GM12872 (cell line): ENCODE data around the gene ZBTB17.

Experiments
- TF ChIP-seq, protein P1 (sequence below): IDR thresholded peaks from 3 replicates; pipeline ENCODE4 v1.5.1; 2011; ENCODE audit warnings: low read depth, mild to moderate bottlenecking, low read length, moderate library complexity; ENCODE audit not compliant: insufficient read depth

The ZBTB17 gene

DNA sequence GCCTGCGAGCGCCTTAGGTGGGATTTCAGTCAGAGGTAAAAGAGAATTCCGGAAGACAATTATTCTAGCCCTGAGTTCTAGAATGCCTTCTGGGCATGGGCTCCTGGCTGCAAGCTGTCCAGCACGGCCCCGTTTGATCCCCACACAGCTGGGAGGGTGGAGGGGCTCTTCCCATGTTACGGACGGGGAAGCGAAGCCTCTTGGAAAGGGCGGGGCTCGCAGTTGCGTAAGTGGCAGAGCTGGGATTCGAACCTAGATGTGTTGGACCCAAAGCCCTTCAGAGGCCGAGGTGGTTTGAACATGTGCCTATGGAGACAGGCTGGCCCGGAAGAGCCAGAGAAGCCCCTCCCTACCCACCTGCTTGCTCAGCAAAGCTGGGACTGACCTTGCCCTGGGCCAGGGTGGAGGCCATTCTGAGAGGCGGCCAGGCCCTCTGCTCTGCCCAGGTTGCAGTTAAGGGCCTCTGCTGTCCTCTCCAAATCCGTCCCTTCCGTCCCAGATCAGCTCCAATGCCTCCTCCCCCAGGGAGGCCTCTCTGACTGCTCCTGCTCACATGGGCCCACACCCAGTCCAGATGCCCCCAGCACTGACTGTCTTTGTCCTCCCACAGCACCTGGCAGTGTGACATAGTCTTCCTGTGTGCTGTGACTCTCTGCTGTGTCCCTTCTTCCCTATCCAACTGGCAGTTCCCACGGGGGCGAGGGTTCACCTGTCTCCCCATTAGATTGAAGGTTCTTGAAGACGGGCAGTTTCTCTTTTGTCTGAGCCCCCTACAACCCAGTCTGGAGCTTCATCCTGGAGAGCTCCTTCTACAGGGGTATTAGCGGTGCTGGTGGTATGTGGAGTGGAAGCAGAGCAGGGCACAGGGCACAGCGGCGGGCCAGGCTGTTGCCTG, 43.1 kb upstream of the ZBTB17 start:
- TF ChIP-seq, protein P1, sequence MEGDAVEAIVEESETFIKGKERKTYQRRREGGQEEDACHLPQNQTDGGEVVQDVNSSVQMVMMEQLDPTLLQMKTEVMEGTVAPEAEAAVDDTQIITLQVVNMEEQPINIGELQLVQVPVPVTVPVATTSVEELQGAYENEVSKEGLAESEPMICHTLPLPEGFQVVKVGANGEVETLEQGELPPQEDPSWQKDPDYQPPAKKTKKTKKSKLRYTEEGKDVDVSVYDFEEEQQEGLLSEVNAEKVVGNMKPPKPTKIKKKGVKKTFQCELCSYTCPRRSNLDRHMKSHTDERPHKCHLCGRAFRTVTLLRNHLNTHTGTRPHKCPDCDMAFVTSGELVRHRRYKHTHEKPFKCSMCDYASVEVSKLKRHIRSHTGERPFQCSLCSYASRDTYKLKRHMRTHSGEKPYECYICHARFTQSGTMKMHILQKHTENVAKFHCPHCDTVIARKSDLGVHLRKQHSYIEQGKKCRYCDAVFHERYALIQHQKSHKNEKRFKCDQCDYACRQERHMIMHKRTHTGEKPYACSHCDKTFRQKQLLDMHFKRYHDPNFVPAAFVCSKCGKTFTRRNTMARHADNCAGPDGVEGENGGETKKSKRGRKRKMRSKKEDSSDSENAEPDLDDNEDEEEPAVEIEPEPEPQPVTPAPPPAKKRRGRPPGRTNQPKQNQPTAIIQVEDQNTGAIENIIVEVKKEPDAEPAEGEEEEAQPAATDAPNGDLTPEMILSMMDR = no peak

DNA sequence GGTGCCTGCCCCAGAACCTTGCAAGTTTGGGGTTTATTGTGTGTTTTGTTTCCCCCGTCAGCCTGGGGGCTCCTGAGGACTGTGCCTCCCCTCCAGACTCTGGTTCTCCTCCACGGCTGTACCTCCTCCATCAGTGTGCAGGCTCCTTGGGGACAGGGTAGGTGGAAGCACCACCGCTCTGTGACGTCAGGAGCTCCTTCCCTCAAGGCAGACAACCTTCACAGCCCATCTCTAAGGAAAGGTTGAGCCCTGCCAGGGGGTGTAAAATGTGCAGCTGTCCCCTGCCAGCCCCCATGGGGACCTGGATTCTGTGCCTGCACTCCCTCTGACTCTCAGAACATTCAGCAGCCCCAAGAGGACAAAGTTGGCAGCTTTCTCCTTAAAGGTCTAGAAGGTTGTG, 42.4 kb upstream of the ZBTB17 start:
- TF ChIP-seq, protein P1 = no peak

DNA sequence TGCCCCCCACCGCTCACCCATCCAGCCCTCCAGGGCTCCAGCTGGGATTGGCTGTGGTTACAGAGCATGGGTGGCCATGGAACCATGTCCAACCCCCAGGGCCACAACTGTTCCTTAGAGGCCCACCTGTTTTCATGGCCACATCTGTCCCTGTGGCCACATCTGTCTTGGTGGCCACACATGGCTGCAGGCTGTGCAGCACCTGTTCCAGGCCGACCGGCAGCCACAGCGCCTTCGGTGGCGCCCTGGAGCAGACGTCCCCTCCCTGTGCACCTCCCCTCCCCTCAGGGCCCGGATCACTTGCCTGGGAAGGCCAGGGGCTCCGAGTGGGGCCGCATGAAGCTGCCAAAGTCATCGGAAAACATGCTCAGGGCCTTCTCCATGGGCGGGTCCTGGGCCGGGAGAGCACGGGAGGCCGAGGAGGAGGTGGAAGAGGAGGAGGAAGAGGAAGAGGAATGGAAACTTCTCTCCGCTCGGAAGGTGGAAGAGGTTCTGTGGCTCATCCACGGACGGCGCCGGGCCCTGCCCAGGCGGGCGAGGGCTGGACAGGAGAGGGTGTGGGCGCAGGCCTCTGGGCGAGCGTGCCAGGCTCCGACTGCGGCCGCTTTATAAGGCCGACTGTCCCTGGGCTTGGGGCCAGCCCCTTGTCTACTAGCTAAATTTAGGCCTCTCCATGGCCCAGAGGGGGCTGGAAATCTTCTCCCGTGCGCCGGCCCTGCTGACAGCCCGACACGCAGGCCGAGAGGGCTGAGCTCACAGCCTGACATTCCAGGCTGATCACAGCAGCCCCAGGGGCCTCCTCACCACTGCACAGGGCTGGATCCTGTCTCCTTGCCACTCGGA, 41.8 kb upstream of the ZBTB17 start, which contains the start of gene HSPB7:
TSS of gene HSPB7 (minus strand) at position 583 of the 843 bp plus-strand sequence. CDS start at position 503, 80 bp downstream.
- TF ChIP-seq, protein P1 = no peak

DNA sequence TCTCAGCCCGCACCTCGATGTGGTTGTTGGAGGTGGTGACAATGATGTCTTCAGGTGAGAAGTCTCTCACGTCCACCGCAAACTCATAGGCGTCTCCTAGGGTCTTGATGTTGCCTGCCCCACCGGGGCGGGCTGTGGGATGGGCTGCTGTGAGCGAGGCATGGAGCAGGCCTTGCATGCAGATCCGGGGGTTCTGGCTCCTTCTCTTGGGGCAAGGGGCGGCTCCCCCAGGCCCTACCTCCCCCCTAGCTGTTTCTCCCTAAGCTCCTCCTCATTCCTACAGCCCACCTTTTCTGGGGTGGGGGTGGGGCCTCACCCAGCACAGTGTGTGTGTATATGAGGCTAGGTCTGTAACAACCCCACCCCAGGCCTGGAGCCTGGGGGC, 41.2 kb upstream of the ZBTB17 start:
- TF ChIP-seq, protein P1 = no peak

DNA sequence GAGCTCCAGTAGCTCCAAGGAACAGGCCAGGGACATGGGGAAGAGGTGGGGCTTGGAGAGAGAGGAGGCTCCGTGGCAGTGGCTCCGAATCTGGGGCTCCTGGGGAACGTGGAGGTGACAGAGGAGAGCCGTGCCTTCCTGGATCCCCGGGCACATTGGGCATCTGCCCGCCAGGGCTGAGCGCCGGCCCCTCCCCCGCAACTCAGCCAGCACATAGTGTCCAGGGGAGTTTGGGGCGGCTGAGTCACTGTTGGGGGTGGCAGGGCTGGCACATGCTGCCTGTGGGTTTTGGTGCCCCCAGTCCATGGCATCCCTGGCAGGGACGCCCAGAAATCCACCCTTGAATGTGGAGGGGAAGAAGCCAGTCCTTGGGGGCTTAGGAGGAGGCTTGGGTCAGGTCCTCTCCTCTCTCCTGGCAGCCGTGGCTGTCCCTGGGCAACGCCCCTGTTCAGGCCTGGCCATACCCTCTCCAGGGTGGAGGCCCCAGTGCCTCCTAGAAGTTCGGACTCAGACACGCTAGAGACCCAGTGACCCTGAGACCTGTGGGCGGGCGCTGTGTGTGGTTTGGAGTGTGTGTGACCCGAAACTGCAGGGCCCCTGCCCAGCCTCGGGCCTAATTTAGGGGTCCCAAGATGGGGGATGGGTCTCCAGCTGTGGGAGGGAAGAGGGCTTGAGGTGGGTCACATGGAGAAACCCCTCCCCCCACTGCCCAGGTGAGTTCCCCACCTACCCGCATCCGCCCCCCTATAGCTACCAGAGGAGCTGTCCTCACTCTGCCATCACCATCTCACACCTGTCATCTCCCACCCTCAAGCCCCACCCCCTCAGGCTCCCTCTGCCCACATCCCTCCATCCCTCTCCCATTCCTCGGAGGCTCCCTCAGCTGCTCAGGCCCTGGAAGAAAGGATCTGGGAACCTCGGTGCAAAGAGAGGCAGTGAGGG, 40.3 kb upstream of the ZBTB17 start:
- TF ChIP-seq, protein P1 = no peak

DNA sequence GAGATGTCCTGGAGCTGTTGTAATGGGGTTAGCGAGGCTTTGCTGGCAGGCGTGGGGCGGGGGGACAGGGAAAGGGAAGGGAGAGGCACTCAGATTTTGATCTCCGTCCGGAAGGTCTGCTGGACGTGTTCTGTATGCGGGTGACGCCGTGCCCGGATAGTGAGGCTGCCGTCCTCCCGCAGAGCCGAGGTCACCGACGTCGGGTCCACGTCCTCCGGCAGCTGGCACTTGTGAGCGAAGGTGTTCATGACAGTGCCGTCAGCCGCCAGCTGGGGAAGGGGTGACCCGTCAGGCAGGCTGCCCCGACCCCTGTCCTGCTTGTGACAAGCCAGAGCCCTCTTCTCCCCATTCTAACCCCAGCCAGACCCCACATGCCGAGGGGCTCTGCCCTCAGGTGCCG, 39.6 kb upstream of the ZBTB17 start:
- TF ChIP-seq, protein P1 = no peak
